Measurements from ENCODE around the gene SLC17A9. TPM values are rescaled to one million over a fixed set of nuclear protein-coding genes. Genes with fewer than 3 reads are reported as not detected.
A peak's percentile ranks its signal among the peaks of the same experiment; 100 is the strongest.
"Not testable (repeated sequence)": the region's sequence is repeated elsewhere in the genome, so short reads cannot be mapped to it uniquely, and the experiment has no call there.

SLC17A9 gene
- total and polyA plus RNA-seq, 5 donors, result 1.5 to 4.8 (median 2.5) TPM

GRCh38 chr20:62959998-62960436 is 7.5 kb downstream of the SLC17A9 start:
- 93% methylated on average over 20 of the region's 20 CpGs for WGBS
- DNase-seq, result peak in 1 of 3 donors; percentile 40
- no peak for ATAC-seq
- no peak overlapping the region for H3K4me3 ChIP-seq (ENCODE audit: low read length)
- no peak overlapping the region for H3K27ac ChIP-seq (ENCODE audit: low read length)
- H3K27me3 ChIP-seq (ENCODE audit: control insufficient read depth, insufficient read depth), result no peaks in the 10 kb centered on the region
- no peaks in the 10 kb centered on the region for H3K9me3 ChIP-seq (ENCODE audit: control insufficient read depth, low read length)
- intact Hi-C loops (cut with DNase I), result no loop called here
- no peaks in the 10 kb centered on the region for H3K4me1 ChIP-seq (ENCODE audit: control insufficient read depth, insufficient read depth, low read length)

GRCh38 chr20:62960446-62961309 is 8.2 kb downstream of the SLC17A9 start:
- H3K27me3 ChIP-seq (ENCODE audit: control insufficient read depth, insufficient read depth); H3K4me3 ChIP-seq (ENCODE audit: low read length); H3K27ac ChIP-seq (ENCODE audit: low read length); intact Hi-C loops (cut with DNase I); H3K4me1 ChIP-seq (ENCODE audit: control insufficient read depth, insufficient read depth, low read length); H3K9me3 ChIP-seq (ENCODE audit: control insufficient read depth, low read length); ATAC-seq: not testable (repeated sequence)
- peak; percentile 22 to 68 (median 46) for DNase-seq
- 83% methylated on average over 27 of the region's 31 CpGs for WGBS

- peak in 1 of 2 donors; percentile 23 for ATAC-seq
- Histone ChIP-seq H3K27ac (ENCODE audit: low read length) (peak overlapping the region; percentile 0), H3K4me1 (ENCODE audit: control insufficient read depth, insufficient read depth, low read length) (no peaks in the 10 kb centered on the region), H3K27me3 (ENCODE audit: control insufficient read depth, insufficient read depth) (no peaks in the 10 kb centered on the region), H3K9me3 (ENCODE audit: control insufficient read depth, low read length) (no peaks in the 10 kb centered on the region), H3K4me3 (ENCODE audit: low read length) (no peak overlapping the region)
- 67% methylated on average over 19 of the region's 19 CpGs for WGBS
- DNase-seq, result peak in 1 of 3 donors; percentile 68
- intact Hi-C loops (cut with DNase I), result no loop called here
Observed at GRCh38 chr20:62961310-62961783, 8.8 kb downstream of the SLC17A9 start.

- Histone ChIP-seq H3K27ac (ENCODE audit: low read length) (no peak overlapping the region), H3K9me3 (ENCODE audit: control insufficient read depth, low read length) (no peaks in the 10 kb centered on the region), H3K4me3 (ENCODE audit: low read length) (no peak overlapping the region), H3K4me1 (ENCODE audit: control insufficient read depth, insufficient read depth, low read length) (no peaks in the 10 kb centered on the region), H3K27me3 (ENCODE audit: control insufficient read depth, insufficient read depth) (no peaks in the 10 kb centered on the region)
- ATAC-seq (no peak), DNase-seq (peak in 2 of 3 donors; percentile 11 to 40)
- intact Hi-C loops (cut with DNase I), result no loop called here
- 92% methylated on average over 8 of the region's 8 CpGs for WGBS
Observed at GRCh38 chr20:62961799-62962198, 9.3 kb downstream of the SLC17A9 start.

- no peak overlapping the region for H3K27ac ChIP-seq (ENCODE audit: low read length)
- H3K27me3 ChIP-seq (ENCODE audit: control insufficient read depth, insufficient read depth), result no peaks in the 10 kb centered on the region
- ATAC-seq (no peak), DNase-seq (peak in 2 of 3 donors; percentile 7 to 59)
- 94% methylated on average over 30 of the region's 30 CpGs for WGBS
- H3K4me1 ChIP-seq (ENCODE audit: control insufficient read depth, insufficient read depth, low read length), result no peaks in the 10 kb centered on the region
- no peak overlapping the region for H3K4me3 ChIP-seq (ENCODE audit: low read length)
- intact Hi-C loops (cut with DNase I), result no loop called here
- H3K9me3 ChIP-seq (ENCODE audit: control insufficient read depth, low read length), result no peaks in the 10 kb centered on the region
Observed at GRCh38 chr20:62962221-62962879, 9.8 kb downstream of the SLC17A9 start.

GRCh38 chr20:62962891-62963613 is 10.5 kb downstream of the SLC17A9 start:
- H3K27me3 ChIP-seq (ENCODE audit: control insufficient read depth, insufficient read depth), result no peaks in the 10 kb centered on the region
- DNase-seq, result peak in 2 of 3 donors; percentile 24 to 52
- 90% methylated on average over 32 of the region's 32 CpGs for WGBS
- no peak overlapping the region for H3K4me3 ChIP-seq (ENCODE audit: low read length)
- no peaks in the 10 kb centered on the region for H3K9me3 ChIP-seq (ENCODE audit: control insufficient read depth, low read length)
- intact Hi-C loops (cut with DNase I), result no loop called here
- no peak overlapping the region for H3K27ac ChIP-seq (ENCODE audit: low read length)
- no peaks in the 10 kb centered on the region for H3K4me1 ChIP-seq (ENCODE audit: control insufficient read depth, insufficient read depth, low read length)
- no peak for ATAC-seq

- WGBS, result 83% methylated on average over 32 of the region's 32 CpGs
- Histone ChIP-seq H3K4me3 (ENCODE audit: low read length) (no peak overlapping the region), H3K27ac (ENCODE audit: low read length) (no peak overlapping the region), H3K27me3 (ENCODE audit: control insufficient read depth, insufficient read depth) (no peaks in the 10 kb centered on the region), H3K4me1 (ENCODE audit: control insufficient read depth, insufficient read depth, low read length) (no peaks in the 10 kb centered on the region), H3K9me3 (ENCODE audit: control insufficient read depth, low read length) (no peaks in the 10 kb centered on the region)
- no peak for ATAC-seq
- peak; percentile 9 to 46 (median 13) for DNase-seq
- intact Hi-C loops (cut with DNase I), result no loop called here
Observed at GRCh38 chr20:62963614-62964397, 11.3 kb downstream of the SLC17A9 start.

- Histone ChIP-seq H3K4me1 (ENCODE audit: control insufficient read depth, insufficient read depth, low read length) (no peaks in the 10 kb centered on the region), H3K4me3 (ENCODE audit: low read length) (no peak overlapping the region), H3K27ac (ENCODE audit: low read length) (no peak overlapping the region), H3K27me3 (ENCODE audit: control insufficient read depth, insufficient read depth) (no peaks in the 10 kb centered on the region), H3K9me3 (ENCODE audit: control insufficient read depth, low read length) (no peaks in the 10 kb centered on the region)
- ATAC-seq (no peak), DNase-seq (peak in 1 of 3 donors; percentile 17)
- intact Hi-C loops (cut with DNase I), result no loop called here
- 77% methylated on average over 20 of the region's 20 CpGs for WGBS
Observed at GRCh38 chr20:62964700-62965099, 12.2 kb downstream of the SLC17A9 start.

- Histone ChIP-seq H3K27me3 (ENCODE audit: control insufficient read depth, insufficient read depth) (no peaks in the 10 kb centered on the region), H3K9me3 (ENCODE audit: control insufficient read depth, low read length) (no peaks in the 10 kb centered on the region), H3K27ac (ENCODE audit: low read length) (no peak overlapping the region), H3K4me3 (ENCODE audit: low read length) (no peak overlapping the region), H3K4me1 (ENCODE audit: control insufficient read depth, insufficient read depth, low read length) (no peaks in the 10 kb centered on the region)
- intact Hi-C loops (cut with DNase I), result no loop called here
- DNase-seq (peak in 2 of 3 donors; percentile 11 to 37), ATAC-seq (no peak)
- 84% methylated on average over 19 of the region's 19 CpGs for WGBS
Observed at GRCh38 chr20:62965363-62965771, 12.9 kb downstream of the SLC17A9 start.

Measured in right cardiac atrium (tissue), 5 donors.